H7 (cell line): ENCODE data around the gene MCU. TPM values are rescaled to one million over a fixed set of nuclear protein-coding genes. Genes with fewer than 3 reads are reported as not detected.

Source experiments
- DNase-seq: peaks from one replicate; pipeline ENCODE4 v3.0.0; 2012
- H3K27me3 ChIP-seq: 2 replicates; pipeline ENCODE4 v1.6.0; 2011; ENCODE audit warnings: mild to moderate bottlenecking, low read length; ENCODE audit not compliant: control insufficient read depth, insufficient read depth
- H3K36me3 ChIP-seq: replicated peaks from 2 replicates; pipeline ENCODE4 v1.5.1; 2011; ENCODE audit warnings: low read length; ENCODE audit not compliant: control insufficient read depth, insufficient read depth
- H3K4me3 ChIP-seq: 2 replicates; pipeline ENCODE4 v1.5.1; 2011; ENCODE audit warnings: low read depth, mild to moderate bottlenecking, control low read depth, low read length, moderate library complexity; ENCODE audit not compliant: insufficient read depth
- total RNA-seq: library from RNA; depleted of rRNA; stranded (reverse); fragments of >200 nt; shearing (Covaris generic); gene quantifications from 2 replicates; pipeline ENCODE4 v1.2.3, GENCODE V29; 2014

The MCU gene
- total RNA-seq, 1 experiment from 2014 or later = 39.5 TPM

GRCh38 chr10:72782649-72783330, 90.8 kb downstream of the MCU start:
- no peak for DNase-seq
- Histone ChIP-seq H3K4me3 (no peak overlapping the region), H3K36me3 (no peaks in the 10 kb centered on the region), H3K27me3 (no peaks in the 10 kb centered on the region)

DNA sequence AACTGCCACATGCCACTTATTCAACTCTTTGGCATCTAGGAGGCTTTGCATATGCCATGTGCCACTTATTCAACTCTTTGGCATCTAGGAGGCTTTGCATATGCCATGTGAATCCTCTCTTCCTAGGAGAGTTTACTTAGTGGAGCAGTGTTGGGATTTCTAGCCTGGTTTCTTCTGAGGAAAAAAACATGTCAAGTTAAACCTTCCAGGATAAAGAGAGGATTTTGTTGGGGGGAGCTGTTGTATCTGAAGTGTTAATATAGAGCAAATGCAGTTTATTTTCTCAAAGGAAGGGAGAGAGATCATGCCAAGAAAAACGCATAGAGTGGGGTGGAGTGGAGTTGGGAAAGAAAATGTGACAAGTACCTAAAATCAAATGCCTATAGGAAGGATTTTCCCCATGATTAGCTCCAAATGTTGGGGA, 91.5 kb downstream of the MCU start:
- no peak overlapping the region for H3K4me3 ChIP-seq
- no peaks in the 10 kb centered on the region for H3K36me3 ChIP-seq
- no peak for DNase-seq

GRCh38 chr10:72784551-72785351, 92.8 kb downstream of the MCU start:
- peak; percentile 18 for DNase-seq
- H3K4me3 ChIP-seq = no peak overlapping the region
- no peaks in the 10 kb centered on the region for H3K27me3 ChIP-seq
- no peaks in the 10 kb centered on the region for H3K36me3 ChIP-seq

More for the DNA sequence above, 91.5 kb downstream of the MCU start:
- no peaks in the 10 kb centered on the region for H3K27me3 ChIP-seq

- no peak for DNase-seq
- Histone ChIP-seq H3K4me3 (no peak overlapping the region), H3K27me3 (no peaks in the 10 kb centered on the region), H3K36me3 (no peaks in the 10 kb centered on the region)
These were observed 93.5 kb downstream of the MCU start for GRCh38 chr10:72785409-72785808.

GRCh38 chr10:72790216-72790990, 98.5 kb downstream of the MCU start:
- no peak for DNase-seq
- Histone ChIP-seq H3K4me3 (no peak overlapping the region), H3K27me3 (no peaks in the 10 kb centered on the region), H3K36me3 (no peaks in the 10 kb centered on the region)

GRCh38 chr10:72792288-72792687, 100.3 kb downstream of the MCU start:
- H3K36me3 ChIP-seq = no peaks in the 10 kb centered on the region
- peak; percentile 6 for DNase-seq
- H3K27me3 ChIP-seq = no peaks in the 10 kb centered on the region
- H3K4me3 ChIP-seq = no peak overlapping the region

DNA sequence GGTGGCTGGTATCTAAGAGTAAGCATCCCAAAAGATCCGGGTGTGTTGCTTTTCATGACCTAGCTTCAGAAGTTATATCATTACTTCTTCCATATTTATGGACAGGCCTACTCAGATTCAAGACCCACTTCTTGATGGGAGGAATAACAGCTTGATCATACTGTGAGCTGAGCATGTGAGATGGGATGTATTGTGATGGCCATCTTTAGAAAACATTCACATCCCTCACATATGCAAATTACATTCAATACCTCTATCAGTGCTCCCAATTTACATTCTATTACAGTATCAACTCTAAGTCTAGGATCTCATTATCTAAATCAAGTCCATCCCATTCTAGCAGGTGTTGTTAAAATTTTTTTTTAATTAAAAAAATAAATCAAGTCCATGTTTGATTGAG, 101.8 kb downstream of the MCU start:
- no peak overlapping the region for H3K4me3 ChIP-seq
- H3K36me3 ChIP-seq = no peaks in the 10 kb centered on the region
- no peaks in the 10 kb centered on the region for H3K27me3 ChIP-seq
- DNase-seq = peak; percentile 14

DNA sequence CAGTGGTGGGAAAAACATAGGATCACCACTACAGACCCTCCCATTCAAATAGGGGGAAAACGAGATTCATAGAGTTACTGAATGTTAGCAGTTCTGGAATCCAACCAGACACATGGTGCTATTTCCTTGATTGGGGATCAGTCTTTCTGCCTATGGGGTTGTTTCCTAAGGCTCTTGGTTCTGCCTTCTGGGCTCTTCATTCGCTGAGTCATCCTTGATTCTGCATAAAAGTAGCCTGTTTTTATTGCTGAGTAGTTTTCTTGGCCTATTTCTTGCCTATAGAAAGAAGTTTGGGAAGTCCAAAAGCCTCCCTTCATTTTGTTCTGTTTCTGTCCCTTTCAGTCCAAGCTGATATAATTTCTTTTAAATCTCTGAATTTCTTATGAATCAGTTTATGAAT, 102.3 kb downstream of the MCU start:
- H3K36me3 ChIP-seq = no peaks in the 10 kb centered on the region
- H3K4me3 ChIP-seq = no peak overlapping the region
- no peaks in the 10 kb centered on the region for H3K27me3 ChIP-seq
- no peak for DNase-seq

DNA sequence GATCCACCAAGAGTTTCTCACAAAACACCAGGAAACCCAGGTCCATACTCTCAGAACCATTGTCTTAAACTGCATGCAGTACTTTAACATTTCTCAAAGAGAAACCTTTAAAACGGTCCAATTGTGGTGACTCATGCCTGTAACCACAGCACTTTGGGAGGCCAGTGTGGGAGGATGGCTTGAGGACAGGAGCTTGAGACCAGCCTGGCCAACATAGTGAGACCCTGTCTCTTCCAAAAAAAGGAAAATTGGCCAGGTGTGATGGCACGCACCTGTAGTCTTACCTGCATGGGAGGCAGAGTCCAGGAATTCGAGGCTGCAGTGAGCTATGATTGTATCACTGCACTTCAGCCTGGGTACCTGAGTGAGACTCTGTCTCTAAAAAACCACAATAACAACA, 104.1 kb downstream of the MCU start:
- DNase-seq = no peak
- Histone ChIP-seq H3K4me3 (no peak overlapping the region), H3K36me3 (no peaks in the 10 kb centered on the region), H3K27me3 (no peaks in the 10 kb centered on the region)

DNA sequence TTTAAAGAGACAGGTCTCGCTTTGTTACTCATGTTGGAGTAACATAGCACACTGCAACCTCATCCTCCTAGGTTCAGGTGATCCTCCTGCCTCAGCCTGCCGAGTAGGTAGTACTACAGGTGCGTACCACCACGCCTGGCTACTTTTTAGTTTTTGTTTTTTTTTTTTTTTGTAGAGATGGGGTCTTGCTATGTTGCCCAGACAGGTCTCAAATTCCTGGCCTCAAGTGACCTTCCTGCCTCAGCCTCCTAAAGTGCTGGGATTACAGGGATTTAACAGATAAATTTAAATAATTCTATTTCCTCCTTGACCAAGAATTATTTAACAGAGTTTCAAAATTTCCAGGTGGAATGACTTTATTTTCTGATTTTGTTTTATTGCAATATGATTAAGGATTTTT, 104.6 kb downstream of the MCU start:
- H3K4me3 ChIP-seq = no peak overlapping the region
- H3K36me3 ChIP-seq = no peaks in the 10 kb centered on the region
- no peak for DNase-seq
- no peaks in the 10 kb centered on the region for H3K27me3 ChIP-seq

- Histone ChIP-seq H3K36me3 (no peaks in the 10 kb centered on the region), H3K27me3 (no peaks in the 10 kb centered on the region), H3K4me3 (no peak overlapping the region)
- no peak for DNase-seq
These were observed 108.2 kb downstream of the MCU start for GRCh38 chr10:72800000-72800740.

- Histone ChIP-seq H3K36me3 (no peaks in the 10 kb centered on the region), H3K27me3 (no peaks in the 10 kb centered on the region), H3K4me3 (no peak overlapping the region)
- no peak for DNase-seq
These were observed 108.8 kb downstream of the MCU start for GRCh38 chr10:72800741-72801092.

- Histone ChIP-seq H3K4me3 (no peak overlapping the region), H3K36me3 (no peaks in the 10 kb centered on the region), H3K27me3 (no peaks in the 10 kb centered on the region)
- DNase-seq = no peak
These were observed 109.4 kb downstream of the MCU start for GRCh38 chr10:72801263-72801868.

DNA sequence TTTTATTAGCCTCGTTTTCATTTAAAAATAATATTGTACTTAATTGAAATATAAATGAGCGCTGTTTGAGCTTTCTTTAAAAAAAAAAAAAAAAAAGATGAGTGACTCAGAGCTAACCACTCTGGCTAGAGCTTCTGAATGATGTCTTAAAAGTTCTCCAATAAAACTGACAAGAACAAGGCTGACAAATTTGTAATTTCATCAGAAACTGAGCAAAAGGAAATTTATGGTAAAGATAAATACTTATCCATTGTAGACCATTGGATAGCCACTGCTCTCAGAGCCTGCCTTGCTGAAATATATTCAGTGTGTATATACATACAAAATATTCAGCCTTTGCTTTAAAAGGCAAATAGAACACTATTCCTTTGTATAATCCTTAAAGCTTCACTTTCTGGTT, 110.4 kb downstream of the MCU start:
- Histone ChIP-seq H3K27me3 (no peaks in the 10 kb centered on the region), H3K4me3 (no peak overlapping the region), H3K36me3 (no peaks in the 10 kb centered on the region)
- DNase-seq = no peak
